ENCODE measurements around the gene CYP1A1. TPM values are rescaled to one million over a fixed set of nuclear protein-coding genes. Genes with fewer than 3 reads are reported as not detected.

The CYP1A1 gene
- total RNA-seq: 1 to 10 TPM; 1.2 to 2.8 TPM

- H3K36me3 Mint-ChIP-seq: no peaks in the 10 kb centered on the region
- CTCF ChIA-PET: interaction anchor here (0.6 to 2.2 kb wide), 12 partner anchors 13 to 504 kb away, joined by 3 to 7 read pairs (median 4); no protein-coding TSS in a partner anchor
- ATAC-seq: peak; percentile 27
Observed at GRCh38 chr15:74725225-74725774, at the start of gene CYP1A1. Gene CYP1A1, minus strand, starts transcription at chr15:74725528. Its CDS starts 2,431 bp downstream, at chr15:74723097.

GRCh38 chr15:74773731-74774252, 48.5 kb upstream of the CYP1A1 start:
- no peak overlapping the region for H3K27ac Mint-ChIP-seq
- peaks cover 46% of the 10 kb centered on the region for H3K4me1 Mint-ChIP-seq
- H3K9me3 Mint-ChIP-seq (ENCODE audit: low read depth): no peaks in the 10 kb centered on the region
- H3K4me3 Mint-ChIP-seq: no peak overlapping the region
- CTCF ChIA-PET: interaction anchor here (1.3 to 25.1 kb wide), 5 partner anchors 16 to 149 kb away, joined by 3 to 1355 read pairs (median 101); partner anchors contain the start of genes CSK and FAM219B
- DNase-seq (no peak), ATAC-seq (no peak)
- H3K36me3 Mint-ChIP-seq: no peaks in the 10 kb centered on the region
- H3K27me3 Mint-ChIP-seq: peaks cover 2% of the 10 kb centered on the region

More at GRCh38 chr15:74725225-74725774, at the start of gene CYP1A1:
- peak; percentile 51 for DNase-seq
- peak within 1 kb of the TSS; percentile 44 for H3K4me3 Mint-ChIP-seq
- peaks cover 13% of the 10 kb centered on the region for H3K4me1 Mint-ChIP-seq
- H3K27ac Mint-ChIP-seq: no peak within 1 kb of the TSS
- H3K9me3 Mint-ChIP-seq (ENCODE audit: low read depth): no peaks in the 10 kb centered on the region
- H3K27me3 Mint-ChIP-seq: peaks cover 29% of the 10 kb centered on the region

- DNase-seq (no peak), ATAC-seq (no peak)
- H3K27me3 Mint-ChIP-seq: peaks cover 2% of the 10 kb centered on the region
- CTCF ChIA-PET: interaction anchor here (0.6 to 25.1 kb wide), 7 partner anchors 16 to 149 kb away, joined by 3 to 1355 read pairs (median 4); partner anchors contain the start of genes CSK and FAM219B
- no peaks in the 10 kb centered on the region for H3K36me3 Mint-ChIP-seq
- no peak overlapping the region for H3K4me3 Mint-ChIP-seq
- no peak overlapping the region for H3K27ac Mint-ChIP-seq
- peaks cover 44% of the 10 kb centered on the region for H3K4me1 Mint-ChIP-seq
- no peaks in the 10 kb centered on the region for H3K9me3 Mint-ChIP-seq (ENCODE audit: low read depth)
Observed at GRCh38 chr15:74773329-74773728, 48.0 kb upstream of the CYP1A1 start.

- H3K27me3 Mint-ChIP-seq: peaks cover 2% of the 10 kb centered on the region
- ATAC-seq (no peak), DNase-seq (no peak)
- H3K4me1 Mint-ChIP-seq: peaks cover 20% of the 10 kb centered on the region
- no peak overlapping the region for H3K4me3 Mint-ChIP-seq
- CTCF ChIA-PET: interaction anchor here (0.6 to 25.1 kb wide), 60 partner anchors 8 to 404 kb away, joined by 3 to 1355 read pairs (median 5); partner anchors contain the start of genes CLK3, COX5A, CPLX3 and CSK
- H3K27ac Mint-ChIP-seq: no peak overlapping the region
- no peaks in the 10 kb centered on the region for H3K36me3 Mint-ChIP-seq
- H3K9me3 Mint-ChIP-seq (ENCODE audit: low read depth): no peaks in the 10 kb centered on the region
Observed at GRCh38 chr15:74770211-74770903, 45.0 kb upstream of the CYP1A1 start.

GRCh38 chr15:74769463-74770025, 44.2 kb upstream of the CYP1A1 start:
- ATAC-seq: no peak
- no peaks in the 10 kb centered on the region for H3K9me3 Mint-ChIP-seq (ENCODE audit: low read depth)
- peaks cover 2% of the 10 kb centered on the region for H3K27me3 Mint-ChIP-seq
- CTCF ChIA-PET: interaction anchor here (0.6 to 25.1 kb wide), 62 partner anchors 9 to 399 kb away, joined by 3 to 1355 read pairs (median 4); partner anchors contain the start of genes CLK3, CSK, CYP1A2 and EDC3
- no peak overlapping the region for H3K27ac Mint-ChIP-seq
- no peak overlapping the region for H3K4me3 Mint-ChIP-seq
- peaks cover 16% of the 10 kb centered on the region for H3K4me1 Mint-ChIP-seq
- DNase-seq: no peak
- no peaks in the 10 kb centered on the region for H3K36me3 Mint-ChIP-seq

GRCh38 chr15:74768771-74769342, 43.5 kb upstream of the CYP1A1 start:
- Mint-ChIP-seq H3K27me3 (peaks cover 2% of the 10 kb centered on the region), H3K36me3 (no peaks in the 10 kb centered on the region), H3K4me3 (no peak overlapping the region), H3K9me3 (ENCODE audit: low read depth) (no peaks in the 10 kb centered on the region), H3K4me1 (peaks cover 16% of the 10 kb centered on the region), H3K27ac (peak overlapping the region; percentile 6)
- CTCF ChIA-PET: interaction anchor here (0.6 to 25.1 kb wide), 64 partner anchors 8 to 398 kb away, joined by 3 to 1355 read pairs (median 4); partner anchors contain the start of genes CLK3, CSK, CYP1A2 and EDC3
- peak; percentile 79 for DNase-seq
- peak; percentile 44 for ATAC-seq

GRCh38 chr15:74768099-74768770, 42.9 kb upstream of the CYP1A1 start:
- DNase-seq: no peak
- Mint-ChIP-seq H3K36me3 (no peaks in the 10 kb centered on the region), H3K27me3 (peaks cover 2% of the 10 kb centered on the region), H3K9me3 (ENCODE audit: low read depth) (no peaks in the 10 kb centered on the region), H3K4me3 (no peak overlapping the region), H3K27ac (no peak overlapping the region), H3K4me1 (peaks cover 16% of the 10 kb centered on the region)
- CTCF ChIA-PET: interaction anchor here (0.6 to 25.1 kb wide), 52 partner anchors 14 to 394 kb away, joined by 3 to 1355 read pairs (median 4); partner anchors contain the start of genes CLK3, CSK, CYP1A2 and FAM219B
- ATAC-seq: no peak

GRCh38 chr15:74767167-74768098, 42.1 kb upstream of the CYP1A1 start:
- ATAC-seq (no peak), DNase-seq (no peak)
- H3K9me3 Mint-ChIP-seq (ENCODE audit: low read depth): no peaks in the 10 kb centered on the region
- peaks cover 2% of the 10 kb centered on the region for H3K27me3 Mint-ChIP-seq
- CTCF ChIA-PET: interaction anchor here (0.8 to 25.1 kb wide), 20 partner anchors 16 to 393 kb away, joined by 3 to 1355 read pairs (median 16); partner anchors contain the start of genes CLK3, CSK, CYP1A2 and RPP25
- no peak overlapping the region for H3K4me3 Mint-ChIP-seq
- peaks cover 16% of the 10 kb centered on the region for H3K4me1 Mint-ChIP-seq
- H3K27ac Mint-ChIP-seq: no peak overlapping the region
- no peaks in the 10 kb centered on the region for H3K36me3 Mint-ChIP-seq

GRCh38 chr15:74763416-74763815, 38.1 kb upstream of the CYP1A1 start:
- ATAC-seq: no peak

GRCh38 chr15:74762791-74763150, 37.4 kb upstream of the CYP1A1 start:
- Mint-ChIP-seq H3K27ac (no peak overlapping the region), H3K9me3 (ENCODE audit: low read depth) (no peaks in the 10 kb centered on the region), H3K27me3 (no peaks in the 10 kb centered on the region), H3K4me3 (no peak overlapping the region), H3K4me1 (no peaks in the 10 kb centered on the region), H3K36me3 (no peaks in the 10 kb centered on the region)
- CTCF ChIA-PET: interaction anchor here (1.0 to 3.4 kb wide), 7 partner anchors 9 to 141 kb away, joined by 3 to 21 read pairs (median 4); no protein-coding TSS in a partner anchor
- DNase-seq: no peak
- ATAC-seq: no peak

More at GRCh38 chr15:74763416-74763815, 38.1 kb upstream of the CYP1A1 start:
- CTCF ChIA-PET: interaction anchor here (1.0 to 3.4 kb wide), 6 partner anchors 8 to 142 kb away, joined by 3 to 21 read pairs (median 4); no protein-coding TSS in a partner anchor
- Mint-ChIP-seq H3K9me3 (ENCODE audit: low read depth) (no peaks in the 10 kb centered on the region), H3K27ac (no peak overlapping the region), H3K4me1 (no peaks in the 10 kb centered on the region), H3K27me3 (no peaks in the 10 kb centered on the region), H3K36me3 (no peaks in the 10 kb centered on the region), H3K4me3 (no peak overlapping the region)
- no peak for DNase-seq

- Mint-ChIP-seq H3K27ac (no peak overlapping the region), H3K36me3 (no peaks in the 10 kb centered on the region), H3K27me3 (peaks cover 5% of the 10 kb centered on the region), H3K4me3 (no peak overlapping the region), H3K4me1 (no peaks in the 10 kb centered on the region), H3K9me3 (ENCODE audit: low read depth) (no peaks in the 10 kb centered on the region)
- no peak for DNase-seq
- CTCF ChIA-PET: interaction anchor here (0.9 to 3.2 kb wide), 5 partner anchors 10 to 143 kb away, joined by 3 to 12 read pairs (median 5); no protein-coding TSS in a partner anchor
- ATAC-seq: no peak
Observed at GRCh38 chr15:74758736-74759135, 33.4 kb upstream of the CYP1A1 start.

Measured in activated CD8-positive, alpha-beta memory T cell treated with anti-CD3 and anti-CD28 coated beads, Interleukin-2, amount 10 ng/mL, durations not matched to agents 7 days and 5 days (primary cell).